H7 (cell line): Measurements from ENCODE around the gene GPATCH4. TPM values are rescaled to one million over a fixed set of nuclear protein-coding genes. Genes with fewer than 3 reads are reported as not detected.

Experiments used
- DNase-seq: peaks from one replicate; pipeline ENCODE4 v3.0.0; 2012
- H3K27me3 ChIP-seq: 2 replicates; pipeline ENCODE4 v1.6.0; 2011; ENCODE audit warnings: mild to moderate bottlenecking, low read length; ENCODE audit not compliant: control insufficient read depth, insufficient read depth
- H3K36me3 ChIP-seq: replicated peaks from 2 replicates; pipeline ENCODE4 v1.5.1; 2011; ENCODE audit warnings: low read length; ENCODE audit not compliant: control insufficient read depth, insufficient read depth
- H3K4me3 ChIP-seq: 2 replicates; pipeline ENCODE4 v1.5.1; 2011; ENCODE audit warnings: low read depth, mild to moderate bottlenecking, control low read depth, low read length, moderate library complexity; ENCODE audit not compliant: insufficient read depth
- total RNA-seq: library from RNA; depleted of rRNA; stranded (reverse); fragments of >200 nt; shearing (Covaris generic); gene quantifications from 2 replicates; pipeline ENCODE4 v1.2.3, GENCODE V29; 2014; rRNA removed

Gene GPATCH4
- total RNA-seq, result 40.6 and 45.0 TPM in 2 replicates

DNA sequence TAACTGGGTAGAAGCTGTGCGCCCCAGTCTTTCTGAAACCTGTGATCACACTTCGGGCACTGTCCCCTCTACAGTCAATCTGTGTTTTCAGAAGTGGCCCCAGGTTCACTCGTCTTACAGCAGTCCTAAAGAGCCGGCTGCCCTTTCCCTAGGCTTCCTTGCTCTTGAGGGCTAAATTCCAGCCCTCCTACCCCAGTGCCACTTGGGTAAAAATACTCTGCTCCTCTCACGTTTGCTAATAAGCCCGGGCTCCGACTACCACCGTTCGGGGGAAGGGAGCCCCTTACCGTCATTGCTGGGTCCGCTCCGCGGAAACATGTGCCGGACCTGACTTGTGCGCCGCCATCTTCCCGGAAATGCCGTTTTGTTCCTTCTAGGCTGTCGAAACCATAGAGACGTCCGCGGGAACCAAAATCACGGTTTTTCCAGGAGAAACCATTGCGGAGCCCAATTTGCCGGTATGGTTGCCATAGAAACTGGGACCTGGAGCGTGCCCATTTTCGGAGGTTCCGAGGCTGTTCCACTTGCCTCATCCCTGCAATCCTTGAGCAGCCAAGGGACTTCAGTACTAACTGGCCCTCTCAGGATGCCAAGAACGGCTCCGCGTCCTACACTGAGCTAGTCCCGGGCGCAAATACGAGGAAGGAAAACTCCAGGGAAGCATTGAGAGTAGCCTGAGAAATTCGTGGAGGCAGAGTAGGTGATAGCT, at the start of gene GPATCH4:
Gene GPATCH4 (minus strand): TSS at position 358 of the 709 bp plus-strand sequence.
- DNase-seq, result peak; percentile 79
- Histone ChIP-seq H3K36me3 (peaks cover 19% of the 10 kb centered on the region), H3K27me3 (no peaks in the 10 kb centered on the region), H3K4me3 (peak within 1 kb of the TSS; percentile 92)

DNA sequence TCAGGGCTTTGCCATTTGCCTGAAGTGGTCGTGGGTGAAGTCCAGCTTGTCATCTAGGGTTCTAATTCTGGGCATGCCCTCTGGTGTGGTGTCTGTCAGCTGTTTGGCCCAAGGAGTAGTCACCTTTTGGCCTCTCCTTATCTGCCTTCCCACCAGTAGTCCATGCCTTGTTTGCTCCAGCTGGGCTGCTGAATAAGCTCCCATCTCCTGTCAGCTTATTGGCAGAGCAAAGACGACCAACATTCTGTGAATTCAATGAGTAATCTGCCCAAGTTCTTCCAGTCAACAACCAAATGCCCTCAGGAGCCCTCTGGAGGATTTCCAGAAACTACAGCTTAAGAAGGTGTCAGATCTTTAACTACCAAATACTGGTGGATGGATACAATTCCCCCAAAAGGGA, 47.7 kb upstream of the GPATCH4 start:
- DNase-seq, result peak; percentile 57
- Histone ChIP-seq H3K4me3 (no peak overlapping the region), H3K27me3 (peaks cover 71% of the 10 kb centered on the region), H3K36me3 (no peaks in the 10 kb centered on the region)

DNA sequence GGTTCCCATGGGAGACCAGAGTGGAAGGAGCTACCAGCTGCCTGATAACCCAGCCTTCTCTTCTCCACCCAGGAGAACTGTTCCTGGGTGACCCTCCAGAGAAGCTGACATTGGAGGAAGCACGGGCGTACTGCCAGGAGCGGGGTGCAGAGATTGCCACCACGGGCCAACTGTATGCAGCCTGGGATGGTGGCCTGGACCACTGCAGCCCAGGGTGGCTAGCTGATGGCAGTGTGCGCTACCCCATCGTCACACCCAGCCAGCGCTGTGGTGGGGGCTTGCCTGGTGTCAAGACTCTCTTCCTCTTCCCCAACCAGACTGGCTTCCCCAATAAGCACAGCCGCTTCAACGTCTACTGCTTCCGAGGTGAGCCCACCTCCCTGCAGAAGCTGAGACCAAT, 47.2 kb upstream of the GPATCH4 start:
- H3K27me3 ChIP-seq, result peaks cover 72% of the 10 kb centered on the region
- no peaks in the 10 kb centered on the region for H3K36me3 ChIP-seq
- DNase-seq, result peak; percentile 22
- no peak overlapping the region for H3K4me3 ChIP-seq

DNA sequence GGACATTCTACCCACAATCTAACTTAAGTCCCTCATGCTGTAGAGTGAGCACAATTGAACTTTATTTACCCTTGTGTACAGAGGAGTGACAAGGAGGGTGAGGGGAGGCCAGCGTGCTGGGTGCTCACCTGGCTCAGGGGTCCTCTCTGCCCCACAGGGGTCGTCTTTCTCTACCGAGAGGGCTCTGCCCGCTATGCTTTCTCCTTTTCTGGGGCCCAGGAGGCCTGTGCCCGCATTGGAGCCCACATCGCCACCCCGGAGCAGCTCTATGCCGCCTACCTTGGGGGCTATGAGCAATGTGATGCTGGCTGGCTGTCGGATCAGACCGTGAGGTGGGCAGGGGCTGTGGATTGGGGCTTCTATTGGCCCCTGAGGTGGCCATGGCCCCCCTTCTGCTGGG, 46.1 kb upstream of the GPATCH4 start:
- peaks cover 79% of the 10 kb centered on the region for H3K27me3 ChIP-seq
- H3K4me3 ChIP-seq, result no peak overlapping the region
- peak; percentile 40 for DNase-seq
- no peaks in the 10 kb centered on the region for H3K36me3 ChIP-seq

DNA sequence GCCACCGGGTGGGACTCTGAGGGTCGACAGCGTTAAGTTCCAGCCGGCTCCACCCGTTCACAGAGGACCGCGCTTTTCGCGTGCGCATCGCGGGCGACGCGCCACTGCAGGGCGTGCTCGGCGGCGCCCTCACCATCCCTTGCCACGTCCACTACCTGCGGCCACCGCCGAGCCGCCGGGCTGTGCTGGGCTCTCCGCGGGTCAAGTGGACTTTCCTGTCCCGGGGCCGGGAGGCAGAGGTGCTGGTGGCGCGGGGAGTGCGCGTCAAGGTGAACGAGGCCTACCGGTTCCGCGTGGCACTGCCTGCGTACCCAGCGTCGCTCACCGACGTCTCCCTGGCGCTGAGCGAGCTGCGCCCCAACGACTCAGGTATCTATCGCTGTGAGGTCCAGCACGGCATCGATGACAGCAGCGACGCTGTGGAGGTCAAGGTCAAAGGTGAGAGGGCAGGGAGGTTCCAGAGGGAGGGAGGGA, 45.5 kb upstream of the GPATCH4 start:
- Histone ChIP-seq H3K4me3 (no peak overlapping the region), H3K36me3 (no peaks in the 10 kb centered on the region), H3K27me3 (peaks cover 82% of the 10 kb centered on the region)
- no peak for DNase-seq

DNA sequence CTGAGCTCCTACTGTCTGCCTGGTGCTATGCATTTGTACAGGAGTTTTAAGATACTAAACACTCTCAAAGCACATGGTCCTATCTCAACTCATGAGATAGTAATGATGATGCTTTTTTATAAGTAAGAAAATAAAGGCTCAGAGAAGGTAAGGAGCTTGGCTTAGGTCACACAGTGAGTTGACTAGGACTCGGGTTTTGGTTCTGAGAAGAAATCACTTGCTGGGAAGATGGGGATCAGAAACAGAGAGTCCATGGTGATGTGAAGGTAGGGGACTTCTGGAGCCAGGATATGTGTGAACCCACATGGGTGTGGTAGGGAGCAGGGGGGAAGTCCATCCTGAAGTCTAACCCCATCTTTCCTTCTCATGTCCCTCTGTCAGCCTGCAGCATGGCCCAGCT, 44.4 kb upstream of the GPATCH4 start:
- no peaks in the 10 kb centered on the region for H3K36me3 ChIP-seq
- peaks cover 85% of the 10 kb centered on the region for H3K27me3 ChIP-seq
- peak; percentile 28 for DNase-seq
- H3K4me3 ChIP-seq, result no peak overlapping the region

DNA sequence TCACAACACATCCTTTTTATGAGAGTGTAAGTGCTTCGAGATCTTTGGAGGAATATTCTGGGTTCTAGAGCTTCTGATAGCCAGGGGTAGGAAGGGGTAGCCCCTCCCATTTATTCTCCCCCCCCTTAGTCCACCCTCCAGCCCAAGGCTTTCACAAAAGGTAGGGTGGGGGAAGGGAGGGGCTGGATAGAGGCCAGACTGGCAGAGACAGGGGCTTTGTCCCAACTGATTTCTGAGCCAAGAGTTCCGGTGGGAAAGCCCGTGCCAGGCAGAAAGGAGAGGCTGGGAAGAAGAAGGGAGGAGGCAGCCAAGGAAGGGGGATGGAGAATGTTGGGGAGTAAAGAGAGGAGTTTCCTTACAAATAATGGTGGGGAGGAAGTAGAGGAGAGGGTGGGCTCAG, 43.8 kb upstream of the GPATCH4 start:
- Histone ChIP-seq H3K36me3 (no peaks in the 10 kb centered on the region), H3K27me3 (peaks cover 87% of the 10 kb centered on the region), H3K4me3 (no peak overlapping the region)
- DNase-seq, result peak; percentile 35

DNA sequence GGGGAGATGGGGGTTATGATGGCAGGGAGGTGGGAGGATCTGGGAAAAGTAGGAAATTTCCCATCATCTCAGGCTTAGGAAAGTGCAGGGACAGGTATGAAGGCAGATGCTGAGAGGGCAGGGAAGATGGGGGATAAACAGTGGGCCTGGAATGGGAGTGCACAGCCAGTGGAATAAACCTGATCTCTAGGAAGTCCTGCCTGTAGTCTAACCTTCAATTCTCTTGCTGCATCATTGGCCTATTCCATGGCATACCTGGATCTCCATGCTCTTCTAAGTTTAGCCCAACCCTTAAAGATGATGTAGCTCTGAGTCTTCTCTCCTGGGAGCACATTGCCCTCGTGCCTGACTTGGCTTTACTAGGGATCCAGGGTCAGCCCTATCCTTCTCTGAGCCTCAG, 43.4 kb upstream of the GPATCH4 start:
- Histone ChIP-seq H3K4me3 (no peak overlapping the region), H3K27me3 (peaks cover 87% of the 10 kb centered on the region), H3K36me3 (no peaks in the 10 kb centered on the region)
- no peak for DNase-seq

DNA sequence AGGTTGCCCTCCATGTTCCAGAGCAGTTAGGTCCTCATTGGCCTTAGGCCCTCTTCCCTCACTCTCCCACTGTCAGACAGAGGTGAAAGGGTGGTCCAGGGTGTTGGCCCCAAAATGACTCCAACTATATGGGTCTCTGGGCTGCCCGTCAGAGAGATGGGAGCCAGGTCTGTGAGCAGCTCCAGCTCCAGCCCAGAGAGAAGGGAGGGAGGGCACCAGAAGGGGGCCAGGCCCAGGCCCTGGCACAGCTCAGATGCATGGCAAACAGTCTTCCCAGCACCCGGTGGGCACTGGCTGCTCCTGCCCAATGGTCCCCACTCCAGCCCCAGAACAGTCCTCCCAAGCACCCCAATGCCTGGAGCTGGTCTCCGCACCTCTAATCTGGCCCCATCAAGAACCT, 42.9 kb upstream of the GPATCH4 start:
- H3K27me3 ChIP-seq, result peaks cover 88% of the 10 kb centered on the region
- DNase-seq, result peak; percentile 24
- no peaks in the 10 kb centered on the region for H3K36me3 ChIP-seq
- H3K4me3 ChIP-seq, result no peak overlapping the region

DNA sequence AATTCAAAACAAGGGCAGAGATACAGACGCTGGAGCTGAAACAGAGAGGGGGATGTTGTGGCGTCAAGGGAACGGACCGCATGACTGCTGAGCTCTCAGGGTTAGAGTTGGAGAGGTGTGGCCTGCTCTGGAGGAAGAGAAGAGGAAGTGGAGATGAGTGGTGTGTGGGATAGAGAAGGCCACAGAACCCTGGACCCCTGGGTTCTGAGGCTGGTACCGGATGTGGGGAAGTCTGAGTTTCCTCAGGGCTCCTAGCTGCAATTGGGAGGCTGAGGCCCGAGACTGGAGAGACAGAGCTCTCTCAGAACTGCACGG, 42.5 kb upstream of the GPATCH4 start:
- DNase-seq, result peak; percentile 53
- H3K4me3 ChIP-seq, result no peak overlapping the region
- no peaks in the 10 kb centered on the region for H3K36me3 ChIP-seq
- peaks cover 87% of the 10 kb centered on the region for H3K27me3 ChIP-seq

DNA sequence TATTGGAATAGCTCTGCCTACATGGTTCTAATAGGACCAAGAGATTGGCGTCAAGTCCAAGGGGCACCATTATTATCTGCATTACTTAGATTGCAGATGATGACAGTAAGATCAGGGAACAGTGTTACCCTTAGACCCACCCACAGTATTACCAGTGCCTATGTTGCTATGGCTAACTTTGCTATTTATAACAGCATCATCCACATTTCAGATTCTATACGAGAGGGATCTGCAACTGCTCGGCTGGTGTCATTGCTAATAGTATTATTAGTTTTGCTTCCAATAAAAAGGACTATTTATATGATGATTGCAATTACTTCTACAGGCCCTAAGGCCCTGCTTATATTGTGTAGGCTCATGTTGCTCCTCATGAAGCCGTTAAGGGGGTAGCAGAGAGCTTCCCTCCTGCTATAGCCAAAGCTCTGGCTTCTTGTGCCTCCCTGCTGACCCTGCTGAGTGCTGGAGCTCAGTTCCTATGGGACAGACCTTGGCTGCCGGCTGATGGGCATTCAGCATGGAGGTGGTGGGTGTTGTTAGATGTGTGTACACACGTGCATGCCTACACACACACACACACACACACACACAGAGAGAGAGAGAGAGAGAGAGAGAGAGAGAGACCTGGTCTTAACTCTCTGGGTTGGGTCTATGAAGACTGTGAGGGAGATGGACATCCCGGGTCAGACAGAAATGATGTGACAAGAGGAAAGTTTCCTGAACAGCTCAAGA, 41.9 kb upstream of the GPATCH4 start:
- Histone ChIP-seq H3K36me3 (no peaks in the 10 kb centered on the region), H3K4me3 (no peak overlapping the region), H3K27me3 (peaks cover 88% of the 10 kb centered on the region)
- peak; percentile 79 for DNase-seq

DNA sequence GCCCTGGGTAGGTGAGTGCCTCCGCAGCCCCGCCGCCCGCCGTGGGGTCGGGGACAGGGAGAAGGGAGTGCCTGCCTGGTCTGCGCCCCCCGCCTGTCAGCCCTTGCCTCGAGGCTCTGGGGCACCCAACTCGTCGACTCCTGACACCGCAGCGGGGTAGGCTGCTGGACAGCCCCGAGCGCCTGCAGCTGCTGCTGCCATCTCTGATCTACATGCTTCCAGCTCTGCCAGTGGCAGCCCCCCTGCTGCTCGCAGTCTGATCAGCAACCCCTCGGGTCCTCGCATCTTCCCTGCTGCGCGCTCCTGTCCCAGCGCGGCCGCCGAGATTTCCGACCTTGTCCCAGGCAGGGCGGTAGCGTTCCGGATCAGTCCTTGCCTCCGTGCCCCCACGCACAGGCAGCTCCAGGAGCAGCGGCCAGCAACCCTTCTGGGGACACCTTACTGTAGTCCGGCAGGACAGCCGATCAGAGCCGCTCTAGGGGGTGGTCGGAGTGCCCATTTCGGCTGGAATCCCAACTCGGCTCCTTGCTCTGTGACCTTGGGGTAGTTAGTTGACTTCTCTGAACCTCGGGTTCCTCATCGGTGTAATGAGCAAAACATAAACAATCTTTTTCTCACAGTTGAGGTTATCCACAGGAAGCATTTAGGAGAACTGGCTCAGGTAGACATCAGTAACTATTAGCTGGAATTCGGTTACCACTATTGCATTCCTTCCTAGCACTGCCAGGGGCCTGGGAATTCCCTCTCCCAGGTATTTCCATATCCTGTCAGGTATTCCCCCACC, 41.2 kb upstream of the GPATCH4 start:
- no peaks in the 10 kb centered on the region for H3K36me3 ChIP-seq
- DNase-seq, result peak; percentile 82
- H3K4me3 ChIP-seq, result peak overlapping the region; percentile 55
- H3K27me3 ChIP-seq, result peaks cover 85% of the 10 kb centered on the region

DNA sequence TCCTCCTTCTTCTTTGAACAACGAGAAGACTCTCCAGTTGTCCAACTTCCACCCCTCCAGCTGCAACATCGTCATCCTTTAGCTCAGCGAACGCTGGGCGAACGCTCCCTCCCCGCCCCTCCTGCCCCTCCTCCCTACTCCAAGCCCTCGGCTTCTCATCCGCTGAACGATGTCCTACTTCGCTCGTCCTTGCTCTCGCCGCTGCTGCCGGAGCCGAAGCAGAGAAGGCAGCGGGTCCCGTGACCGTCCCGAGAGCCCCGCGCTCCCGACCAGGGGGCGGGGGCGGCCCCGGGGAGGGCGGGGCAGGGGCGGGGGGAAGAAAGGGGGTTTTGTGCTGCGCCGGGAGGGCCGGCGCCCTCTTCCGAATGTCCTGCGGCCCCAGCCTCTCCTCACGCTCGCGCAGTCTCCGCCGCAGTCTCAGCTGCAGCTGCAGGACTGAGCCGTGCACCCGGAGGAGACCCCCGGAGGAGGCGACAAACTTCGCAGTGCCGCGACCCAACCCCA, 40.5 kb upstream of the GPATCH4 start, which contains the start of gene BCAN:
Gene BCAN (plus strand): TSS at position 357 of the 504 bp plus-strand sequence. CDS start 3,938 bp downstream, outside the sequence.
- Histone ChIP-seq H3K36me3 (no peaks in the 10 kb centered on the region), H3K27me3 (peaks cover 79% of the 10 kb centered on the region), H3K4me3 (peak within 1 kb of the TSS; percentile 55)
- DNase-seq, result peak; percentile 97

DNA sequence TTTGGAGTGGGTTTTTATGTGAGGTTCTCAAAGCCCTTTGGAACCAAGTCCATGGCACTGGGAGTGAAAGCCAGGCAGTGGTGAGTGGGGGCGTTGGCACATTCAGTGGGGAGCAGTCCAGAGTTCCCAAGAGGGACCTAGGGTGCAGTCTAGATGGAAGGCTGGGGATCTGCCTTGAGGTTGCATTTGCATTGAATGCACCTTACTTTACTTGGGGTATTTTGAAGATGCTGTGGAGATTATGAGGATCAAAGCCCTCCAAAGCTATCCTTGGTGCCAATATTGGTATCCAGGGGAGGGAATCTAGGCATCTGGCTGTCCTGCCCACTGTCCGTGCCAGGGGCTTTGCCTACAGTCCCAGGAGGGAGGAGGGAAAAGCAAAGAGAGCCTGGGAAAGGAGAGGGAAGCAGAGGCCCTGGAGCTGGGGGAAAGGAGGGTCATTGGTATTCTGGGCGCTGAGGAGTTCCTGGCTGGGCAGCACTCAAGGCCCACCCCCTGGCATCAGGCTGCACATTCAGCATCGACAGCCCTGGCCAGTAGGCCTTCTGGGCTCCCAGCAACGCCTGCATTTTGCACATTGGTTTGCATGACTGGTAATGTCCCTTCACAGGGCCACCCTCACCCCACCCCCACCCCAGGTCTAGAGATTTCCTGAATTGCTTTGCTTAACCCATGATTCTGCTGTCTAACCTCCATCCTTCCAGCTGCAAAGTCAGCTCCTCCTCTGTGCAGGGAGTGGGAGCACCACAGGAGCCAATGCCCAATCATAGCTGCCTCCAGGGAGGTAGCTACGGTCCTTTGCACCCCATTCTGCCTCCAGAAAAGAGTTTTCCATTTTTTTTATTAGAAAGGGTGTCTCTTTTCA, 39.8 kb upstream of the GPATCH4 start:
- peaks cover 72% of the 10 kb centered on the region for H3K27me3 ChIP-seq
- H3K36me3 ChIP-seq, result no peaks in the 10 kb centered on the region
- peak overlapping the region; percentile 55 for H3K4me3 ChIP-seq
- peak; percentile 60 for DNase-seq
